Neural progenitor cell (in vitro differentiated cells): ENCODE measurements around the gene IRGC.

Experiments
- EZH2phosphoT487 ChIP-seq: fragments of 200-600 bp; sonication (generic); IDR thresholded peaks from 2 replicates; pipeline ENCODE4 v1.6.1; 2017; ENCODE audit warnings: antibody characterized with exemption
- TF ChIP-seq, protein P1 (sequence below): fragments of 200-600 bp; sonication (generic); IDR thresholded peaks from 2 replicates; pipeline ENCODE4 v1.5.1; 2017; ENCODE audit warnings: antibody characterized with exemption, mild to moderate bottlenecking

- TF ChIP-seq, protein P1, sequence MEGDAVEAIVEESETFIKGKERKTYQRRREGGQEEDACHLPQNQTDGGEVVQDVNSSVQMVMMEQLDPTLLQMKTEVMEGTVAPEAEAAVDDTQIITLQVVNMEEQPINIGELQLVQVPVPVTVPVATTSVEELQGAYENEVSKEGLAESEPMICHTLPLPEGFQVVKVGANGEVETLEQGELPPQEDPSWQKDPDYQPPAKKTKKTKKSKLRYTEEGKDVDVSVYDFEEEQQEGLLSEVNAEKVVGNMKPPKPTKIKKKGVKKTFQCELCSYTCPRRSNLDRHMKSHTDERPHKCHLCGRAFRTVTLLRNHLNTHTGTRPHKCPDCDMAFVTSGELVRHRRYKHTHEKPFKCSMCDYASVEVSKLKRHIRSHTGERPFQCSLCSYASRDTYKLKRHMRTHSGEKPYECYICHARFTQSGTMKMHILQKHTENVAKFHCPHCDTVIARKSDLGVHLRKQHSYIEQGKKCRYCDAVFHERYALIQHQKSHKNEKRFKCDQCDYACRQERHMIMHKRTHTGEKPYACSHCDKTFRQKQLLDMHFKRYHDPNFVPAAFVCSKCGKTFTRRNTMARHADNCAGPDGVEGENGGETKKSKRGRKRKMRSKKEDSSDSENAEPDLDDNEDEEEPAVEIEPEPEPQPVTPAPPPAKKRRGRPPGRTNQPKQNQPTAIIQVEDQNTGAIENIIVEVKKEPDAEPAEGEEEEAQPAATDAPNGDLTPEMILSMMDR, result no peak
- no peak for TF ChIP-seq EZH2phosphoT487
Observed at GRCh38 chr19:43769256-43769655, 53.4 kb downstream of the IRGC start.
